ENCODE data around the gene ATP2C2.

- TF ChIP-seq GATA1 (IDR thresholded peaks at IDR 0.05; ENCODE audit: low read depth, low read length) (no peak), POLR2A (IDR thresholded peaks at IDR 0.05; ENCODE audit: low read length) (no peak)
Measured at GRCh38 chr16:84408314-84408690, 40.0 kb downstream of the ATP2C2 start.
